Hypothalamus (tissue), 51 donors: ENCODE results near the gene SRMS.
A peak's percentile ranks its signal among the peaks of the same experiment; 100 is the strongest.

Source experiments
- DNase-seq, 51 donors: peaks; one replicate each; lab custom pipeline; 2025; lab: John Stamatoyannopoulos, UW

SRMS gene

GRCh38 chr20:63540417-63541186 lies 6.9 kb downstream of the SRMS start:
- DNase-seq = peak in 24 of 51 donors; percentile 11 to 53 (median 30)

GRCh38 chr20:63539441-63540370 lies 7.8 kb downstream of the SRMS start:
- DNase-seq = no peak

GRCh38 chr20:63539092-63539430 lies 8.5 kb downstream of the SRMS start:
- DNase-seq = no peak

- no peak for DNase-seq
Observed at GRCh38 chr20:63538204-63539091, 9.1 kb downstream of the SRMS start.

- DNase-seq = peak in 47 of 51 donors; percentile 6 to 79 (median 50)
Observed at GRCh38 chr20:63537525-63538203, 9.9 kb downstream of the SRMS start.

- no peak for DNase-seq
Observed at GRCh38 chr20:63536997-63537524, 10.5 kb downstream of the SRMS start, which contains the start of gene PTK6. TSS of gene PTK6 (minus strand) at chr20:63537376. CDS start at chr20:63537314, 62 bp downstream.

- no peak for DNase-seq
Observed at GRCh38 chr20:63536241-63536977, 11.1 kb downstream of the SRMS start.

- DNase-seq = no peak
Observed at GRCh38 chr20:63534831-63535651, 12.5 kb downstream of the SRMS start.

GRCh38 chr20:63534427-63534830 lies 13.1 kb downstream of the SRMS start:
- DNase-seq = no peak

GRCh38 chr20:63533871-63534393 lies 13.6 kb downstream of the SRMS start:
- DNase-seq = no peak

GRCh38 chr20:63533388-63533787 lies 14.2 kb downstream of the SRMS start:
- DNase-seq = no peak

GRCh38 chr20:63532449-63532971 lies 15.0 kb downstream of the SRMS start:
- no peak for DNase-seq

- DNase-seq = no peak
Observed at GRCh38 chr20:63531686-63532448, 15.7 kb downstream of the SRMS start.

- no peak for DNase-seq
Observed at GRCh38 chr20:63530788-63531160, 16.8 kb downstream of the SRMS start.

GRCh38 chr20:63529861-63530787 lies 17.4 kb downstream of the SRMS start:
- no peak for DNase-seq
